PC-3 (cell line): ENCODE results near the gene TPRN.

Source experiments
- EZH2phosphoT487 ChIP-seq: fragments of 300-600 bp; sonication (generic); IDR thresholded peaks from 2 replicates; pipeline ENCODE4 v1.6.1; 2018; ENCODE audit warnings: mild to moderate bottlenecking, antibody characterized with exemption, low read length, borderline replicate concordance
- TF ChIP-seq, protein P1 (sequence below): fragments of 300-600 bp; sonication (generic); conservative IDR thresholded peaks from 2 replicates; pipeline ENCODE4 v1.5.1; 2017; ENCODE audit warnings: antibody characterized with exemption, low read depth, mild to moderate bottlenecking, low read length

DNA sequence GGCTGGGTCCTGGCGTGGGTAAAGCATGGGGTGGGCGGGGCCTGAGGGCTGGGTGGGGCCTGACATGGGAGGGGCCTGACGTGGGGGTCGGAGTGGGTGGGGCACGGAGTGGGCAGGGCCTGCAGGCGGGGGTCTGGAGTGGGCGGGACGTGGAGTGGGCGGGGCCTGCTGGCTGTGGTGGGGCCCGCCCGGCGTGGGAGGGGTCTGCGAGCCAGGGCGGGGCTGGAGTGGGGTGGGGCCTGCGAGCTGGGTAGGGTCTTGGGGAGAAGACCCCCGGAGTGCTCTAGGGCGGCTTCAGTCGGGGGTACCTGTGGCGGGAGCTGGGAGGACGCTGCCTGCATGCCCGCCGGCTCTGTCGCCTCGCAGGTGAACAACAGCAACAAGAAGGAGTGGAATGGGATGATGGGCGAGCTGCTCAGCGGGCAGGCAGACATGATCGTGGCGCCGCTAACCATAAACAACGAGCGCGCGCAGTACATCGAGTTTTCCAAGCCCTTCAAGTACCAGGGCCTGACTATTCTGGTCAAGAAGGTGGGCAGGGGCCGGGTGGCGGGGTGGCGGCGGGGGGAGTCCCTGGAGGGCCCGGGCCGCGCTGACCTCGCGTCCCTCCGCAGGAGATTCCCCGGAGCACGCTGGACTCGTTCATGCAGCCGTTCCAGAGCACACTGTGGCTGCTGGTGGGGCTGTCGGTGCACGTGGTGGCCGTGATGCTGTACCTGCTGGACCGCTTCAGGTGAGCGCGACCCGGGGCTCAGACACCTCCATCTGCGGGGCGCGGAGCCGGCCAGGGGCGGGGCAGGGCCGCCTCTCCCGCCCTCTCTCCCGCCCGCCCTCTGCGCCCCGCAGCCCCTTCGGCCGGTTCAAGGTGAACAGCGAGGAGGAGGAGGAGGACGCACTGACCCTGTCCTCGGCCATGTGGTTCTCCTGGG lies 38.7 kb downstream of the TPRN start:
- TF ChIP-seq, protein P1, sequence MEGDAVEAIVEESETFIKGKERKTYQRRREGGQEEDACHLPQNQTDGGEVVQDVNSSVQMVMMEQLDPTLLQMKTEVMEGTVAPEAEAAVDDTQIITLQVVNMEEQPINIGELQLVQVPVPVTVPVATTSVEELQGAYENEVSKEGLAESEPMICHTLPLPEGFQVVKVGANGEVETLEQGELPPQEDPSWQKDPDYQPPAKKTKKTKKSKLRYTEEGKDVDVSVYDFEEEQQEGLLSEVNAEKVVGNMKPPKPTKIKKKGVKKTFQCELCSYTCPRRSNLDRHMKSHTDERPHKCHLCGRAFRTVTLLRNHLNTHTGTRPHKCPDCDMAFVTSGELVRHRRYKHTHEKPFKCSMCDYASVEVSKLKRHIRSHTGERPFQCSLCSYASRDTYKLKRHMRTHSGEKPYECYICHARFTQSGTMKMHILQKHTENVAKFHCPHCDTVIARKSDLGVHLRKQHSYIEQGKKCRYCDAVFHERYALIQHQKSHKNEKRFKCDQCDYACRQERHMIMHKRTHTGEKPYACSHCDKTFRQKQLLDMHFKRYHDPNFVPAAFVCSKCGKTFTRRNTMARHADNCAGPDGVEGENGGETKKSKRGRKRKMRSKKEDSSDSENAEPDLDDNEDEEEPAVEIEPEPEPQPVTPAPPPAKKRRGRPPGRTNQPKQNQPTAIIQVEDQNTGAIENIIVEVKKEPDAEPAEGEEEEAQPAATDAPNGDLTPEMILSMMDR, result no peak
- TF ChIP-seq EZH2phosphoT487, result no peak
